ENCODE measurements around the gene FOXJ1. TPM values are rescaled to one million over a fixed set of nuclear protein-coding genes. Genes with fewer than 3 reads are reported as not detected.
A peak's percentile ranks its signal among the peaks of the same experiment; 100 is the strongest.

The FOXJ1 gene
- total and polyA plus RNA-seq, 2 of the 13 experiments (the other 11 are each of a cell fraction or from before 2014, with no cell fraction given) = 0.98 to 1.6 TPM

DNA sequence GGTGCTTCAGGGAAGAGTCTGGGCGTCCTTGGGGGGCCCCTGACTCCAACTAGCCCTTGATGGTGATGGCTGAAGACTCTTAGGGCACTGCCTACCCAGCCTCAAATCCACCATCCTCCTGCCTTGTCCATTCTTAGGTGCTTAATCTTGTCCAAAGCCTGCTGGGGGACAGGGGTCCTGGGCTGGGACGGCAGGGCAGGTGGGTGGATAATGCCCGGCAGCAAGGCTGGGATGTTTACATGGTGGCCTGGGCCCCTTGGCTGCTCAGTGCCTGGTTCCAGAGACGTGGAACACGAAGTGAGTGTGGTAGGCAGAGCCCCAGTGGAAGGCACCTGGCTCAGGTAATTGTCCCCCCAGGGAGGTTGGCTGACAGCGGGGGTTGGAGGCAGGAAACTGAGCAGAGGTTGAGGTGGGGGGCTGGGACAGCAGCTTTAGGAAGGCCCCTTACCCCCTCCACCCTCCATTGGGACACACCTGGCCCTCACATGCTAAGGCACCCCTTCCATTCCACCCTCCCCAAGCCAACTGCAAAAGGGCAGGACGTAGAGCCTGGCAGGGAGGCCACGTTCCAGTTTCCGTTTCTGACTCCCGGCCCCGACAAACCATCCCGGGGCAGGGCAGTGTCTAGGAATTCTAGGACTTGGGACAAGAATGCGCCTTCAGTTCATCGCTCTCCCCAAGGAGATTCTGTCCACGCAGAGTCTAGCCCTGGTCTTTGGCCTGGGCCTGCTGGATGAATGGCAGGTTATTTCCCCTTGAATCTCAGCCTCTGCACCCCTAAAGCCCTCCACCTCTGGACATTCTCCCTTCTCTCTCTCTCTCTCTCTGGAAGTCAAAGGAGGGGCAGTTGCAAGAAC, 1.9 kb downstream of the FOXJ1 start (continued):
- TF ChIP-seq, protein P1, sequence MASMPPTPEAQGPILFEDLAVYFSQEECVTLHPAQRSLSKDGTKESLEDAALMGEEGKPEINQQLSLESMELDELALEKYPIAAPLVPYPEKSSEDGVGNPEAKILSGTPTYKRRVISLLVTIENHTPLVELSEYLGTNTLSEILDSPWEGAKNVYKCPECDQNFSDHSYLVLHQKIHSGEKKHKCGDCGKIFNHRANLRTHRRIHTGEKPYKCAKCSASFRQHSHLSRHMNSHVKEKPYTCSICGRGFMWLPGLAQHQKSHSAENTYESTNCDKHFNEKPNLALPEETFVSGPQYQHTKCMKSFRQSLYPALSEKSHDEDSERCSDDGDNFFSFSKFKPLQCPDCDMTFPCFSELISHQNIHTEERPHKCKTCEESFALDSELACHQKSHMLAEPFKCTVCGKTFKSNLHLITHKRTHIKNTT (CRISPR knock-in tag; IDR thresholded peaks at IDR 0.05) = 0 out of 2 replicates have a peak, but pooled peaks have one; percentile 42
- TF ChIP-seq ZNF839 (CRISPR knock-in tag; IDR thresholded peaks at IDR 0.05; ENCODE audit: borderline replicate concordance) = peak; percentile 4; the same call in 1 of the 2 replicates
- no peak for TF ChIP-seq ZNF564 (CRISPR knock-in tag; IDR thresholded peaks at IDR 0.05)
- 0 out of 2 replicates have a peak, but pooled peaks have one; percentile 63 for TF ChIP-seq TBP (CRISPR knock-in tag; IDR thresholded peaks at IDR 0.05)
- no peak for TF ChIP-seq ZNF496 (CRISPR knock-in tag; IDR thresholded peaks at IDR 0.05; ENCODE audit: insufficient replicate concordance)
- peak; percentile 26; the same call in 1 of the 2 replicates for TF ChIP-seq ZNF891 (CRISPR knock-in tag; IDR thresholded peaks at IDR 0.05)
- TF ChIP-seq REPIN1 (CRISPR knock-in tag; IDR thresholded peaks at IDR 0.05; ENCODE audit: borderline replicate concordance, low read depth) = no peak
- 0 out of 2 replicates have a peak, but pooled peaks have one; percentile 63 for TF ChIP-seq SRY (CRISPR knock-in tag; IDR thresholded peaks at IDR 0.05)
- TF ChIP-seq, protein P2, sequence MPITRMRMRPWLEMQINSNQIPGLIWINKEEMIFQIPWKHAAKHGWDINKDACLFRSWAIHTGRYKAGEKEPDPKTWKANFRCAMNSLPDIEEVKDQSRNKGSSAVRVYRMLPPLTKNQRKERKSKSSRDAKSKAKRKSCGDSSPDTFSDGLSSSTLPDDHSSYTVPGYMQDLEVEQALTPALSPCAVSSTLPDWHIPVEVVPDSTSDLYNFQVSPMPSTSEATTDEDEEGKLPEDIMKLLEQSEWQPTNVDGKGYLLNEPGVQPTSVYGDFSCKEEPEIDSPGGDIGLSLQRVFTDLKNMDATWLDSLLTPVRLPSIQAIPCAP (CRISPR knock-in tag; IDR thresholded peaks at IDR 0.05; ENCODE audit: low read depth) = no peak
- TF ChIP-seq, protein P3, sequence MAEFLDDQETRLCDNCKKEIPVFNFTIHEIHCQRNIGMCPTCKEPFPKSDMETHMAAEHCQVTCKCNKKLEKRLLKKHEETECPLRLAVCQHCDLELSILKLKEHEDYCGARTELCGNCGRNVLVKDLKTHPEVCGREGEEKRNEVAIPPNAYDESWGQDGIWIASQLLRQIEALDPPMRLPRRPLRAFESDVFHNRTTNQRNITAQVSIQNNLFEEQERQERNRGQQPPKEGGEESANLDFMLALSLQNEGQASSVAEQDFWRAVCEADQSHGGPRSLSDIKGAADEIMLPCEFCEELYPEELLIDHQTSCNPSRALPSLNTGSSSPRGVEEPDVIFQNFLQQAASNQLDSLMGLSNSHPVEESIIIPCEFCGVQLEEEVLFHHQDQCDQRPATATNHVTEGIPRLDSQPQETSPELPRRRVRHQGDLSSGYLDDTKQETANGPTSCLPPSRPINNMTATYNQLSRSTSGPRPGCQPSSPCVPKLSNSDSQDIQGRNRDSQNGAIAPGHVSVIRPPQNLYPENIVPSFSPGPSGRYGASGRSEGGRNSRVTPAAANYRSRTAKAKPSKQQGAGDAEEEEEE (CRISPR knock-in tag; IDR thresholded peaks at IDR 0.05; ENCODE audit: borderline replicate concordance) = no peak
- TF ChIP-seq ZNF513 (CRISPR knock-in tag; conservative IDR thresholded peaks at IDR 0.05) = 0 out of 2 replicates have a peak, but pooled peaks have one; percentile 34
- peak; percentile 59; the same call in 1 of the 2 replicates for TF ChIP-seq ZNF687 (CRISPR knock-in tag; IDR thresholded peaks at IDR 0.05)
- TF ChIP-seq ZNF18 (CRISPR knock-in tag; IDR thresholded peaks at IDR 0.05; ENCODE audit: insufficient replicate concordance) = no peak
- TF ChIP-seq MAFK (conservative IDR thresholded peaks at IDR 0.05 in 1 of 2, IDR thresholded peaks at IDR 0.05 in 1 of 2; ENCODE audit: low read length in 2 of 2) = no peak
